ENCODE data around the gene ADAMTS1.

Gene ADAMTS1

DNA sequence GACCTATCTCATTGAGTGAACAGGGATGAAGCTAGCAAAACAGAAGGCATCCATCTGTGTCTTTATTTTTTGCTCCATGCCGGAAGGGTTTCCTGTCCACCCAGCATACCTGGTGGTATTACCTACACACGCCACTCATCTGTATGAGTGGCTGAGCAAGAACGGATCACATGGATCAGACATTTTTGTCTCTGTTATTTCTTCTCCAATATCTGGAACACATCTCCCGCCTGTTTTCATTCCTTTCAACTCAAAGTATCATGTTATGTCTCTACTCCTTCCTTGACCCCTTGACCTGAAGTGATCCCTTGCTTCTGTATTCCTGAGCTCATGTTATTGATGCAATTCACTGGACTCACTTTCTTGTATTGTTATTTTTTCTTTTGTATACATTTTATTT lies 24.7 kb downstream of the ADAMTS1 start:
- Histone ChIP-seq H3K36me3 (no peaks in the 10 kb centered on the region), H3K9me3 (no peaks in the 10 kb centered on the region), H3K4me1 (ENCODE audit: control insufficient read depth in 1 of 2, insufficient read depth in 1 of 2, low read depth in 1 of 2, low read length in 1 of 2) (no peaks in the 10 kb centered on the region), H3K27ac (no peak overlapping the region), H3K27me3 (no peaks in the 10 kb centered on the region), H3K4me3 (ENCODE audit: low read depth in 1 of 2, low read length in 1 of 2) (no peak overlapping the region)
- TF ChIP-seq, protein P1, sequence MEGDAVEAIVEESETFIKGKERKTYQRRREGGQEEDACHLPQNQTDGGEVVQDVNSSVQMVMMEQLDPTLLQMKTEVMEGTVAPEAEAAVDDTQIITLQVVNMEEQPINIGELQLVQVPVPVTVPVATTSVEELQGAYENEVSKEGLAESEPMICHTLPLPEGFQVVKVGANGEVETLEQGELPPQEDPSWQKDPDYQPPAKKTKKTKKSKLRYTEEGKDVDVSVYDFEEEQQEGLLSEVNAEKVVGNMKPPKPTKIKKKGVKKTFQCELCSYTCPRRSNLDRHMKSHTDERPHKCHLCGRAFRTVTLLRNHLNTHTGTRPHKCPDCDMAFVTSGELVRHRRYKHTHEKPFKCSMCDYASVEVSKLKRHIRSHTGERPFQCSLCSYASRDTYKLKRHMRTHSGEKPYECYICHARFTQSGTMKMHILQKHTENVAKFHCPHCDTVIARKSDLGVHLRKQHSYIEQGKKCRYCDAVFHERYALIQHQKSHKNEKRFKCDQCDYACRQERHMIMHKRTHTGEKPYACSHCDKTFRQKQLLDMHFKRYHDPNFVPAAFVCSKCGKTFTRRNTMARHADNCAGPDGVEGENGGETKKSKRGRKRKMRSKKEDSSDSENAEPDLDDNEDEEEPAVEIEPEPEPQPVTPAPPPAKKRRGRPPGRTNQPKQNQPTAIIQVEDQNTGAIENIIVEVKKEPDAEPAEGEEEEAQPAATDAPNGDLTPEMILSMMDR (IDR thresholded peaks at IDR 0.05), result no peak

DNA sequence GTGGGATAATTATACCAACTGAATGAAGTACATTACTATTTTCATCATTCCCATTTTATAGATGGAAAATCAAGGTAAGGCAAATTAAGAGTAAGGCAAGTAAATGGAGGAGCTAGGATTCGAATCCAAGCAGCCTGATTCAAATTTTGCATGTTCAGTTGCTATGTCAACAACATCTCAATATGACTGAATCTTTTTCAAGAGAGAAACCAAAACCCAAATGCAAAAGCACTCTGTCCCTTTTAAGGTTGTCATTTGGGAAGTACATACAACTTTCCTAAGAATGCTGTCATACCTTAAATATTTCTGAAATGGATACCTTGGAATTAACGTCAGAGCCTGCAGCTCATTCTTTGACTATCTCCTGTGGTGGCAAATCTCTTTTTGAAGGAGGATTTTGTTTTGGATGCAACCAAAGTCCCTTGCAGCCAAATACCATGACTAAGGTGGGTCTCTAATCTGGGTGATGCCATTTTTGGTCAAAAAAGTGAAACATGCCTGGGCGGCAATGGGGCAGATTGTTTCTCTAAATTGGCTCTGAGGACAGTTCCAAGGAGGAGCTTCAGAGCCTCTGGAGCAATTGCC lies 25.4 kb downstream of the ADAMTS1 start:
- Histone ChIP-seq H3K9me3 (no peaks in the 10 kb centered on the region), H3K27me3 (no peaks in the 10 kb centered on the region), H3K36me3 (no peaks in the 10 kb centered on the region), H3K4me1 (ENCODE audit: control insufficient read depth in 1 of 2, insufficient read depth in 1 of 2, low read depth in 1 of 2, low read length in 1 of 2) (no peaks in the 10 kb centered on the region), H3K27ac (no peak overlapping the region), H3K4me3 (ENCODE audit: low read depth in 1 of 2, low read length in 1 of 2) (no peak overlapping the region)
- TF ChIP-seq, protein P1 (IDR thresholded peaks at IDR 0.05), result no peak

DNA sequence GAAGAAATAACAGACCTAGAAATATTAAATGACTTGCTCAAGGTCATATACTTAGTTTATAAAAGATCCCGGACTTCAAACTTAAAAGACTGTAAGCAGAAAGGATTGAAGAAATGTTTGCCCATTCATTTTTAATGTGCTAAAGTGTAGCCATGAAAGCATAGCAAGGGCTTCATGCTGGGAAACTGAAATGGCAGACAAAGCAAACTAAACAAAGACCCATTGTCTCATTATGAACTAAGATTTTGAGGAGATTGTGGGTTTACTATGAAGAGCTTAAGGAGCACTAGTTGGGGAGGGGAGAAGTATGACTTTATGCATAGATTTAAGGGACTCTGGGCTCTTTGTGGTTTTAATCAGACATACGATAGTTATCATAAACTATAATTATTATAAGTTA lies 26.3 kb downstream of the ADAMTS1 start:
- Histone ChIP-seq H3K4me3 (ENCODE audit: low read depth in 1 of 2, low read length in 1 of 2) (no peak overlapping the region), H3K27ac (no peak overlapping the region), H3K9me3 (no peaks in the 10 kb centered on the region), H3K36me3 (no peaks in the 10 kb centered on the region), H3K4me1 (ENCODE audit: control insufficient read depth in 1 of 2, insufficient read depth in 1 of 2, low read depth in 1 of 2, low read length in 1 of 2) (no peaks in the 10 kb centered on the region), H3K27me3 (no peaks in the 10 kb centered on the region)
- TF ChIP-seq, protein P1 (IDR thresholded peaks at IDR 0.05), result no peak

DNA sequence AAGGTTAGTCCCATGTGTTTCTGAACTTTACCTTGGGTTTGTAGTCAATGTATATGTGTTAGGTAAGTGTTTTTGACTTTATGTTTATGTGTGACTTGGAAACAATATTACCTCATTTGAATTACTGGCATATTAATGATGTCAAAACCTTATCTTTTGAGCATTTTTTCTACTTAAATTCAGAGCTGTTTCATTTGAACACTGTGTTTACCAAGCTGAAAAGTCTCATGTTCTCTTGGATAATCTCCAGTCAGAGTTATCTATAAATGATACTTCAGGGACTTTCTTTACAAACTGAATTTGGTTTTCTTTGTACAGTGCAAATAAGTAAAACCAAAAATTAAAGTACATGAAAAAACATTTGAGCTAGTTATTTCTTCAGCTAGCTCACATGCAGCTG lies 30.0 kb downstream of the ADAMTS1 start:
- Histone ChIP-seq H3K36me3 (no peaks in the 10 kb centered on the region), H3K27me3 (no peaks in the 10 kb centered on the region), H3K9me3 (no peaks in the 10 kb centered on the region), H3K4me3 (ENCODE audit: low read depth in 1 of 2, low read length in 1 of 2) (no peak overlapping the region), H3K4me1 (ENCODE audit: control insufficient read depth in 1 of 2, insufficient read depth in 1 of 2, low read depth in 1 of 2, low read length in 1 of 2) (peaks cover 0 to 7% of the 10 kb centered on the region in 2 experiments), H3K27ac (no peak overlapping the region)
- TF ChIP-seq, protein P1 (IDR thresholded peaks at IDR 0.05), result no peak

DNA sequence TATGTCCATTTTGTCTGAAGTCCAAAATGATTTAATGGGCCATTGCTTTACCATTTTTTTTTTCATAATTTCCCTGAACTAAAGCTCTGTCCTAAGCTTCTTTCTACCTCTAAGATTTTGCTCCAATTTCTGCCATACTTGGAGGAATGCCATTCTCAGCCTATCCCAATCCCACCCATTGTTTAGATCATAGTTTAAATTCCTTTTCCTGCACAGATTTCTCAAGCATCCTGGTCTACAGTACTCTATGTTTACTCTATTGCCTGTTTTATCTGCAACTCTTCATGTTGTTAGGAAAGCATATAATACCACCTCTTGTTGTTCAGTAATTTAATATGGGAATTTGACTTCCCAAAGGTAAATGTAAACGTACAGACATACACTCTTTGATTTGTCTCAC lies 30.8 kb downstream of the ADAMTS1 start:
- H3K4me1 ChIP-seq (ENCODE audit: control insufficient read depth in 1 of 2, insufficient read depth in 1 of 2, low read depth in 1 of 2, low read length in 1 of 2), result peaks cover 0 to 7% of the 10 kb centered on the region in 2 experiments
- H3K27me3 ChIP-seq, result no peaks in the 10 kb centered on the region
- no peak overlapping the region for H3K4me3 ChIP-seq (ENCODE audit: low read depth in 1 of 2, low read length in 1 of 2)
- H3K27ac ChIP-seq, result no peak overlapping the region
- H3K9me3 ChIP-seq, result no peaks in the 10 kb centered on the region
- TF ChIP-seq, protein P1 (IDR thresholded peaks at IDR 0.05), result no peak
- H3K36me3 ChIP-seq, result no peaks in the 10 kb centered on the region
